Coronary artery (tissue), 2 donors: ENCODE data around the gene TTLL5.

Source experiments
- DNase-seq: peaks from one replicate; pipeline ENCODE4 v3.0.0-alpha.2; 2017; ENCODE audit warnings: low spot score
- H3K27ac ChIP-seq, 2 donors: fragments of 200-600 bp; sonication (generic); one replicate each; pipeline ENCODE4 v1.5.1; 2016 to 2019
- H3K4me3 ChIP-seq: fragments of 200-600 bp; sonication (generic); 2 replicates; pipeline ENCODE4 v1.5.1; 2016; ENCODE audit warnings: mild to moderate bottlenecking, moderate library complexity
- CTCF ChIP-seq: fragments of 200-600 bp; sonication (generic); IDR thresholded peaks from one replicate; pipeline ENCODE4 v1.5.1; 2019; ENCODE audit warnings: antibody characterized with exemption

The TTLL5 gene

GRCh38 chr14:75784314-75784686, 123.3 kb downstream of the TTLL5 start:
- Histone ChIP-seq H3K4me3 (no peak overlapping the region), H3K27ac (no peak overlapping the region)
- TF ChIP-seq CTCF, result no peak
- DNase-seq, result no peak

- H3K27ac ChIP-seq, result no peak overlapping the region
- no peak for DNase-seq
- TF ChIP-seq CTCF, result no peak
- no peak overlapping the region for H3K4me3 ChIP-seq
These were observed 132.8 kb downstream of the TTLL5 start for GRCh38 chr14:75793806-75794205.

GRCh38 chr14:75794615-75795038, 133.6 kb downstream of the TTLL5 start:
- no peak overlapping the region for H3K27ac ChIP-seq
- no peak for TF ChIP-seq CTCF
- no peak overlapping the region for H3K4me3 ChIP-seq
- no peak for DNase-seq

- TF ChIP-seq CTCF, result no peak
- DNase-seq, result no peak
- Histone ChIP-seq H3K27ac (no peak overlapping the region), H3K4me3 (no peak overlapping the region)
These were observed 139.7 kb downstream of the TTLL5 start for GRCh38 chr14:75800792-75801191.

GRCh38 chr14:75802486-75802885, 141.4 kb downstream of the TTLL5 start:
- TF ChIP-seq CTCF, result no peak
- no peak overlapping the region for H3K27ac ChIP-seq
- H3K4me3 ChIP-seq, result no peak overlapping the region
- no peak for DNase-seq

- DNase-seq, result no peak
- peak overlapping the region in 1 of 2 donors; percentile 33 for H3K27ac ChIP-seq
- no peak for TF ChIP-seq CTCF
These were observed 142.7 kb downstream of the TTLL5 start for GRCh38 chr14:75803765-75804164.

GRCh38 chr14:75804570-75805275, 143.7 kb downstream of the TTLL5 start:
- H3K4me3 ChIP-seq, result no peak overlapping the region
- TF ChIP-seq CTCF, result no peak
- DNase-seq, result no peak
- H3K27ac ChIP-seq, result peak overlapping the region in 1 of 2 donors; percentile 47

More at GRCh38 chr14:75803765-75804164, 142.7 kb downstream of the TTLL5 start:
- H3K4me3 ChIP-seq, result no peak overlapping the region
